ENCODE measurements around the gene CNTN1.

DNA sequence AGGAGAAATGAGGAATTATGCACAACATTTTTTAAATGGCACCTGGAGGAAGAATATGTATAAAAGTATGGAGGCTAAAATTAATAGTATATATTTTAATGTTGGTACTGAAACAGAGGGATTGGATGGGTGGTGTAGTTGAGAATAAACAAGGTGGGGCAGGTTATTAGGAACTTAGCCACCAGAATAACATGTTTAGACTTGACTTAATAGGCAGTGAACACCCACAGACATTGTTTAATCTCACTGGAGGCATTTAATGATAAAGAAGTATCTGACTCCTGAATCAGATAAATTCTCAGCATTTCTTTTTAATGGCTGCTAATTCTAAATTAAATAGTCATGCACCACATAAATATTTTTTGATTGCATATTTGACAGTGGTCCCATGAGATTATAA, 139.7 kb downstream of the CNTN1 start:
- TF ChIP-seq, protein P1, sequence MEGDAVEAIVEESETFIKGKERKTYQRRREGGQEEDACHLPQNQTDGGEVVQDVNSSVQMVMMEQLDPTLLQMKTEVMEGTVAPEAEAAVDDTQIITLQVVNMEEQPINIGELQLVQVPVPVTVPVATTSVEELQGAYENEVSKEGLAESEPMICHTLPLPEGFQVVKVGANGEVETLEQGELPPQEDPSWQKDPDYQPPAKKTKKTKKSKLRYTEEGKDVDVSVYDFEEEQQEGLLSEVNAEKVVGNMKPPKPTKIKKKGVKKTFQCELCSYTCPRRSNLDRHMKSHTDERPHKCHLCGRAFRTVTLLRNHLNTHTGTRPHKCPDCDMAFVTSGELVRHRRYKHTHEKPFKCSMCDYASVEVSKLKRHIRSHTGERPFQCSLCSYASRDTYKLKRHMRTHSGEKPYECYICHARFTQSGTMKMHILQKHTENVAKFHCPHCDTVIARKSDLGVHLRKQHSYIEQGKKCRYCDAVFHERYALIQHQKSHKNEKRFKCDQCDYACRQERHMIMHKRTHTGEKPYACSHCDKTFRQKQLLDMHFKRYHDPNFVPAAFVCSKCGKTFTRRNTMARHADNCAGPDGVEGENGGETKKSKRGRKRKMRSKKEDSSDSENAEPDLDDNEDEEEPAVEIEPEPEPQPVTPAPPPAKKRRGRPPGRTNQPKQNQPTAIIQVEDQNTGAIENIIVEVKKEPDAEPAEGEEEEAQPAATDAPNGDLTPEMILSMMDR (IDR thresholded peaks at IDR 0.05), result no peak
- TF ChIP-seq POLR2A (IDR thresholded peaks at IDR 0.05), result no peak
